NCI-H524 treated with DMSO at 0.1 percent for 48 hours (cell line): ENCODE measurements around the gene POLK.
"Not testable (repeated sequence)": the region's sequence is repeated elsewhere in the genome, so short reads cannot be mapped to it uniquely, and the experiment has no call there.

Experiments used
- DNase-seq: peaks from one replicate; lab custom pipeline; 2025; lab: John Stamatoyannopoulos, UW

Gene POLK

DNA sequence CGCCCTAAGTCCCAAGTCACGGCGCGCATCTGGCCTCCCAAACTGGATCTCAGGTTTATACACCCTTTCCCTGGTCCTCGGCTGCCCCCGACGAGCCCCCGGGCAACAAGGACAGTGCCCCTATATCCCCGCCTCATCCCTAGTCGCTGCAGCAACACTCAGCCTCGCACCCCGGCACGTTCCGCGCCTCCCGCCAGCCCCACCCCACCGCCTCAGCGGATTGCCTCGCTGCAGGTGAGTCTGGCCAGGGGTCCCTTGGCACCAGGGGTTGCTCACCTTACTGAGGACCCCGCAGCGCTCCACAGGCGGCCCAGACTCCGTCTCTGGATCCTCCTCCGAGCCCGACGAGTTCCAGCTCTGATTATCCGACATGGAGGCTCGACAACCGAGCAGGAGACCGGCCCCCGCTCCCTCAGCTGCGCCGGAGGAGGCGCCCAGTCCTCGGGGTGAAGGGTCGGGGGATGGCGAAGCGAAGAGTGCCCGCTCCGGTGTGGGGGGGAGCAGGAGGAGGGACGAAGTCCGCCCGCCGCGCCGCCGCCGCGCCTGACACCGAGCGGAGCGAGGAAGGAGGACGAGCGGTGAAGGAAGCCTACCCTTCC is 756 bp upstream of the POLK start:
- DNase-seq = no peak

DNA sequence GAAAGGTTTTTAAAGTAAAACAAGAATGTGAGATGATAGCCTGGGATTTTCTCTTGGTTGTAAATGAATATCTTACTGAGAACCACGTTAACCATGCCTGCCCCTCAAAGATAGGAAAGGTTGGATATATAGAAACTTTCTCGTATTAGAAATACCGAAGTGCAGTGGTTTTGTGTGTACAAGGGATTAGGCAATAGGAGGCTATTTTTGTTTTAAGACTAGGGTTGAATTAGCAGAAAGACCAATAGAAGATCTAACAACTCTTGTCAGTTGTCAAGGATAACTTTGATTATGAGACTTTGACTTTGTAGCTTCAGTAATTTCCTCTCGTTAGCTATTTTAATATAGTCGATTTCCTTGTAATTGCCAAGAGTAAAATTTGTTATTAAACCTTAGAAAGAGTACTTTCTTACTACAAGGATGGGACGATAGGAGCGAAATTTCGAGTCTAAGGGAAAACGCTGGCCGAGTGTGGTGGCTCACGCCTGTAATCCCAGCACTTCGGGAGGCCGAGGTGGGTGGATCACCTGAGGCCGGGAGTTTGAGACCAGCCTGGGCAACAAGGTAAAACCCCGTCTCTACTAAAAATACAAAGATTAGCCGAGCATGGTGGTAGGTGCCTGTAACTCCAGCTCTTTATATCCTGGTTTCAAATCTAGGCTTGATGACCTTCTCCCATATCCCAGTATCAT is 838 bp downstream of the POLK start:
- DNase-seq = no peak

DNA sequence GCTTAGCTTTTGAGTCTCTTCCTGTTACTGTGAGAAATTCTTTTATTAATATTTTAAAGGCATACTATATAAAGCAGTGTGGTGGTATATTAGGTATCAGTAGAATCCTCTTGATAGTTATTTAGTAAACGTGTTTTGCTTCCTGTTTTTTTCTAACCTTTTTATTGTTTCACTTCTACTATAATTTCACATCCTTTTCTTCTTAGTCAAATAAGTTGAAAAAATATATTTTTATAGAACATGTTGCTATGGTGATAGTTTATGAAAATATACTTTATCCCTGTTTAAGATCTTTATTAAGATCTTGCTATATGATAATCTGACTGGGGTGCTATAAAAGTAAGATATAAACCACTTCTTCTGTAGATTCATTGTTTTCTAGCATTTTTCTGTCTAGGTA is 2.1 kb downstream of the POLK start:
- DNase-seq = no peak

DNA sequence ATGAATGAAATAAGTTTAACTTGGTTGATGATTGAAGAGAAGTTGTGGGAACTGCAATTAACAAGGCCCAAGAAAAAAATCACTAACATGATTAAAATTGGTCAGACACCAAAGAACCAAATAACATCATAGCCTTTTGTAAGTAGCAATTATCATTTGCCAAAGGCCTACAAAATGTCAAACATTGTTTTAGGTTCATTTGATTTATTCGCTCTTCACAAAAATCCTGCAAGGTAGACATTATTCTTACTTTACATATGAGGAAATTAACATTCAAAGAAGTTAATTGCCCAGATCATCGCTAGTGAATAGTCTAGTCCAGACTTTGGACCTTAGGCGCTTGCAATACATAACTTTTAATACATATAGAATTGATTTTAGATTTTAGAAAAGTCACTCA is 2.6 kb downstream of the POLK start:
- DNase-seq = no peak

DNA sequence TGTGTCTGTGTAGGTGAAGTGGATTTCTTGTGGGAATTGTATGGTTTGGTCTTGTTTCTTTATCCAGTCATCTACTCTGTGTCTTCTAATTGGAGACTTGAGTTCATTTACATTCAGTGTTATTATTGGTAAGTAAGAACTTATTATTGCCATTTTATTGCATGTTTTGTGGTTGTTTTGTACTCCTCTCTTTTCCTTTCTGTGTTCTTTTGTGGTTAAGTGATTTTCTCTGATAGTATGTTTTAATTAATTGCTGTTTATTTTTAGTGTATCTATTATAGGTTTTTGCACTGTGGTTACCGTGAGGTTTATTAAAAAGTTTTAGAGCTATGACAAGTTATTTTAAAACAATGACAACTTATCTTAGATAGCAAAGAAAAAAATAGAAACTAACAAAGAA is 8.1 kb downstream of the POLK start:
- no peak for DNase-seq

DNA sequence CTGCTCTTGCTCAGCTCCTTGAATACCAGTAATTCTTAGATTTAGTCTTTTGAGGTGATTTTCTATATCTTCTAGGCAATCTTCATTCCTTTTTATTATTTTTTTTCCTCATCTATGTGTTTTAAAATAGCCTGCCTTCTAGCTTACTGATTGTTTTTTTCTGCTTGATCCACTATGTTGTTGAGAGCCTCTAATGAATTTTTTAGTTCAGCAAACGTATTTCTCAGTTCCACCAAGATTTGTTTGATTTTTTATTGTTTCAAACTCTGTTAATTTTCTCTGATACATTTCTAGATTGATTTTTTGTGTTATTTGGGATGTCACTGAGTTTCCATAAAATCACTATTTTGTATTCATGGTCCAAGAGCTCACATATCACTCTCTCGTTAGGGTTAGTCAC is 9.5 kb downstream of the POLK start:
- DNase-seq = no peak

DNA sequence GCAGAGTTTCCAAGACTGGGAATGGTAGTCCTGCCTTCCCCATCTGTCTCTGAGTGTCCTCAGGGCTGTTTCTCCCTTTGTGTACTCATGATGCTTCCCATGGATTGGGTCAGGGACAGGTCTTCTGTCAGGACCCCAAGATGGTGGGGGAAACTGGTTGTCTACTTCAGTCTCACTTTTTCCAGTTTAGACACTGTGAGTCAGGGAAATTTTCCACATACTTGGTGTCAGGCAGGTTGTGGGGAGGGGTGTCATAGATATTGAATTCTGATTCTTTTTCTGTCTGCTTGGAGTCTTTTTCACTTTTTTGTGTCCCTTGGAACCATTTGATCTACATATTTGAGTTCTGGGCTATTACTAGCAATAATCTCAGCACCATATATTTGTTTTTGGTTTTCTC is 10.3 kb downstream of the POLK start:
- DNase-seq = no peak

DNA sequence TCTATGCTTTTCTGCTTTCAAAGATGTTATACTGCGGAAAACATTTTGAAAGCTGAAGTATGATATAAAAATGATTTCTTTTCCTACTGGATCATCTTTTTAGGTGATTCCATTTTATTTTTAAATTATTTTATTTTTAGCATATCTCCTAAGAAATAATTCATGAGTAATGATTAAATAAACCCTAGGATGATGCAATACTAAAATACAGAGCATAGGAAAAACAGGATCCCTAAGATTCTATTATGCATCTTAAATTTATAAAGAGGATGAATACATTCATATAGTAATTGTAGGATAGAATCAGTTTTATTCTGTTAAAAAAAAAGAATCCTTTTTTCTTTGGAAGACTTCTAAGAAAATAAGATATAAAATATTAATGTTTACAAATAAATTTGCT is 10.9 kb downstream of the POLK start:
- DNase-seq = no peak

DNA sequence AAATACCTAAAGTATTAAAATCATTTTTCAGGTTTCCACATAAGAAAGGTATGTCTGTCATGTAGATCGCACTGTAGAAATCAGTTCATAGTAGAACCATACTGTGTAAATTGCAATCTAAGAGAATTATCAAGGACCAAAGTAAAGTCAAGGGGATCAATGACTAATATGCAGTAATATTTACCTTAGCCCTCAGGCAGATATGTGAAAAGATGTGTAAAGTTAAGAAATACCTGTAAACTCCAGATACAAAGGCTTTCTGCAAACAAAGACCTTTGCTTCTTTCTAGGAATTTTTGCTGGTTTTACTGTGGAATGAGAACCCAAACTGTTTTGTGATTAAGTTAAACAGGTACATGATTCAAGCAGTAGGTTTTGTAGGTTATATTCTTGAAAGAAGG is 11.6 kb downstream of the POLK start:
- no peak for DNase-seq

DNA sequence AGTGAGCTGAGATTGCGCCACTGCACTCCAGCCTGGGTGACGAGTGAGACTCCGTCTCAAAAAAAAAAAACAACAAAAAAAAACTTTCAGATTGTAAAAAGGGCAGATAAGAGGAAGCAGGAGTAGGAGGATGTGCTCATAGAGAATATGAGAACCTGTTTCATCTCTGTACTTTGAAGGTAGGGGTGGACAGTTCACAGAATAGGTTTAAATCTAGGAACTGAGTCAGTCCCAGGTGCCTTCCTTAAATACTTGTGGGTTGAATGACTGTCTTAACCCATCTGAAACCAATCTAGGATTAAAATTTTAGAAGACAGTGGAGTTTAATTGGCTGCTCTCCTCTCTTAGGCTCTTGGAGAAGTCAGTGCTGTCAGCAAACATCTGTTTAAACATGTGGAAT is 12.4 kb downstream of the POLK start:
- DNase-seq = no peak

DNA sequence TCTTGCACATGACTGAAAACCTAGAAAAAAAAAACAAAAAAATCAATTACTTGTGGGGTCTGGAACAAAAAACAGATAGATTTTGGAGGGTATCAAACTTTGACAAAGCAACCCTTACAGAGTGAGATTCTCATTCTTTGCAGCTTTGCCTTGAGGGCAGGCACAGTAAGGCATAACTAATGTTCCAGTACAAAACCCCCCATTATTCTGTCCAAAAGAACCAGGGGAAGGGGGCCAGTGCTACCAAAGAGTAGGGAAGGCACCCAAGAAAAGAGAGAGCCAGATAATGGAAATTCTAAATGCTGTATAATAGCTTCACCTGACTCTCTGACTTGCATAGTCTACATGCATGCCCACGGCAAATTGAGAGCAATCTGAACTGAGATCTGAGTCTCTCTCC is 12.9 kb downstream of the POLK start:
- no peak for DNase-seq

DNA sequence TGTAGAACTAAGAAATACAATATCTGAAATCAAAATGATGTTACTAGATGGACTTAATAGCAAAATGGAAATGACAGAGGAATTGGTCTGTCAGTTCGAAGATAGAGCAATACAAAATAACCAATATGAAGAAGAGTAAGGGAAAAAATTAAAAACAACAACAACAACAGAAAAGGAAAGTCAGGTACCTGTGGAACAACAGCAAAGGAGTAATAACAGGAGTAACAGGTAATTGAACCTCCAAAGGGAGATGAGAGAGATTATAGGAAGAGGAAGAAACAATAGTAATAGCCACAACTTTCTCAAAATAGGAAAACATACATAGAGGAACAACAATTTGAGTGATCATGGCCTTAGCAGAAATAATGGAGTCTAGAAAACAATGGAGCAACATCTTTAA is 13.7 kb downstream of the POLK start:
- no peak for DNase-seq

DNA sequence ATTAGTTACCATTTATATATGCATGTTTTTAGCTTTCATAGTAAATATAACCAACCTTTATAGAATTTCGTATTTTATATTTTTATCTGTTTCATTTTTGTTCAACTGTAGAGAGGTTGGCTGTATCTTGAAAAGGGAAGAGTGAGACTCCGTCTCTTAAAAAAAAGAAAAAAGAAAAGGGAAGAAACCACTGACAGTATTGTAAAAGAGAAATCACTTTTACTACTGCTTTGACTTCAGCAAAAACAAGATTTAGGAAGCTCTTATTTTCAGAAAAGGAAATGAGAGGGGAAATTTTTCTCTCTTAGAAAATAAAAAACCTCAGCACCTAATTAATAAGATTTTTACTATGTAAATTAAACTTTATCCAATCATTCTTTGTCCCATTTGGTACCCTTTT is 14.4 kb downstream of the POLK start:
- DNase-seq = no peak

DNA sequence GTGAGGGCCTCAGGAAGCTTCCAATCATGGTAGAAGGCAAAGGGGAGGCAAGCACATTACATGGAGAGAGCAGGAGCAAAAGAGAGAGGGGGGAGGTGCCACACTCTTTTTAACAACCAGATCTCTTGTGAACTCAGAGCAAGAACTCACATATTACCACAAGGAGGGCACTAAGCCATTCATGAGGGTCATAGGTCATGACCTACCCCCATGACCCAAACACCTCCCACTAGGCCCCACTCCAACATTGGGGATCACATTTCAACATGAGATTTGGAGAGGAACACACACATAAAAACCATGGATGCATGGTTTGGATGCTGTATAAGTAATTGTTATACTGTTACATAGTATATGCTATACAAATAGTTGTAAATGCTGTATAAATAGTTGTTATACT is 17.5 kb downstream of the POLK start:
- DNase-seq = no peak

DNA sequence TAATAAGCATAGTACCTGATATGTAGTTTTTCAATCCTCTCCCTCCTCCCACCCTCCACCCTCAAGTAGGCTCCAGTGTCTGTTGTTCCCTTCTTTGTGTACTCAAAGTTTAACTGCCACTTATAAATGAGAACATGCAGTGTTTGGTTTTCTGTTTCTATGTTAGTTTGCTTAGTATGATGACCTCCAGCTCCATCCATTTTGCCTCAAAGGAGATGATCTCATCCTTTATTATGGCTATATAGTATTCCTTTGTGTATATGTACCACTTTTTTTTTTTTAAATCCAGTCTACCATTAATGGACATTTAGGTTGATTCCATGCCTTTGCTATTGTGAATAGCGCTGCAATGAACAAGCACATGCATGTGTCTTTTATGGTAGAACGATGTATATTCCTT is 20.5 kb downstream of the POLK start:
- no peak for DNase-seq

DNA sequence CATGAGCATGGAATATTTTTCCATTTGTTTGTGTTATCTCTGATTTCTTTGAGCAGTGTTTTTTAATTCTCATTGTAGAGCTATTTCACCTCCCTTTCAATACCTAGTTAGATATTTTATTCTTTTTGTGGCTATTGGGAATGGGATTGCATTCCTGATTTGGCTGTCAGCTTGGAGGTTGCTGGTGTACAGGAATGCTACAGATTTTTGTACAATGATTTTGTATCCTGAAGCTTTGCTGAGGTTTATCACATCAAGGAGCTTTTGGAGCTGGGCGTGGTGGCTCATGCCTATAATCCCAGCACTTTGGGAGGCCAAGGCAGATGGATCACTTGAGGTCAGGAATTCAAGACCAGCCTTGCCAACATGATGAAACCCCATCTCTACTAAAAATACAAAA is 22.0 kb downstream of the POLK start:
- not testable (repeated sequence) for DNase-seq

DNA sequence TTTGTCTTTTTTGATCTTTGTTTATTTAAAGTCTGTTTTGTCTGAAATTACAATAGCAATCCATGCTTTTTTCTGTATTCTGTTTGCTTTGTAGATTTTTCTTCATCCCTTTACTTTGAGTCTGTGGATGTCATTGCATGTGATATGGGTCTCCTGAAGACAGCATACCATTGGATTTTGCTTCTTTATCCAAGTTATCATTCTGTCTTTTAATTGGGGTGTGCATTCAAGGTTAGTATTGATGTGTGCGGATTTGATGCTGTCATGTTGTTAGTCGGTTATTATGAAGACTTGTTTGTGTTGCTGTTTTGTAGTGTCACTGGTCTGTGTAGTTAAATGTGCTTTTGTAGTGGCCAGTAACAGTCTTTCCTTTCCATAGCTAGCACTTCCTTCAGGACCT is 23.0 kb downstream of the POLK start:
- no peak for DNase-seq

DNA sequence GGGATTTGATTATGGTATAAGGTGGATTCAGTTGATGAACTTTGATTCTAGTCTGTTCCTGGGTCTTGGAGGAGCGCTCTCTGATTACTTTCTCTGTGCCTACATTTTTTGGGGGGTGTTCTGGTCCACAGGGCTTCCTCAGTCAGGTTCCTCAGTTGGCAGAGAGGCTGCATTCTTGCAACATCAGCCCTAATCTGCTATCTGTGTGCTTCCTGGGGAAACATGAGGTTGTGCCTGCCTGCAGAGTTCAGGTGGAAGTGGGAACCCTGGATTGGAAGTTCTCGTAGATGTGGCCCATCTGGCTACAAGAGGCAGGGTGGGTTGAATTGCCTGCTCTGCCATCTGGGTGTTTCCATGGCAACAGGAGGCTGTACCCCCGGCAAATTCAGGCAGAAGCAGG is 24.5 kb downstream of the POLK start:
- no peak for DNase-seq

DNA sequence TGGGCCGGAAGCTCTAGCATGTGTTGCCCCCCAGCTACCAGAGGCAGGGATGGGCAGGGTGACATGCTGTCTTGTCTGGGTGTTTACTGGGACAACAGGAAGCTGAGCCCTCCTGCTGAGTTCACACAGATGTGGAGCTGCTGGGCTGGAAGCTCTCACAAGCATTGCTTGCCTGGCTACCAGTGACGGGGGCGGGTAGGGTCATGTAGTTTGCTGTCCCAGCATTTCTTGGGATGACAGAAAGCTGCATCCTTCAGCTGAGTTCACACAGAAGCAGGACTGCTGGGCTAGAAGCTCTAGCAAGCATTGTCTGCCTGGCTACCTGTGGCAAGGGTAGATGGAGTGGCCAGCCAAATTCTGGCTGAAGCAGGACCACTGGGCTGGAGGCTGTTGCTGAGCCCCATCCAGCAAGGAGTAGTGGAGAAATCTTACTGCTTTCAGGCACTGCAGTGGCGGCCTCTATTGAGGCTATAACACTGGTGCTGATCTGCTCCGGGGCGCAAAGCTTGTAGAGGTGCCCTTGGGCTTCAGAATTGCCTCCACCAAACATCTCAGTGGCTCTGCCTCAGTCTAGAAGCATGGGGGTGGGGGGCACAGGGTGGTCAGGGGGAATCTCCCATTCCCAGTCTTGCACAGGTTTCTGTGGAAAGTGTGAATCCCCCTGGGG is 25.1 kb downstream of the POLK start:
- DNase-seq = no peak

DNA sequence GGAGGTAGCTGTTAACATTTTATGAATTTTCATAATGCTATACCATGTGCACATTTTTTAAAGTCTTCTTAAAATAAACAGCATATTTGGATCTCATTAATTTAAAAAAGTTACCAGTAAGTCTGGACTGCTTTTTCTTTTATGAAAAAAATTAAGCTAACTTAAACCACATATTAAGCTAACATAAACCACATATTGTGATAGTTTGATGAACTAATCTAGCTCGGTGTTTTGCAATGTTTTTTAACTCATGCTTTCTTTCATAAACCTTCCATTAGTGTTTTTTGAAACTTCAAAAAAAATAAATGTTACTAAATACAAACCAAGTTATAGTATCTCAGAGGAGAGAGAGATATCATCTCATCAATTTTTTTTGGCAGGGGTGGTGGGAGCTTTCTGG is 26.5 kb downstream of the POLK start:
- no peak for DNase-seq

DNA sequence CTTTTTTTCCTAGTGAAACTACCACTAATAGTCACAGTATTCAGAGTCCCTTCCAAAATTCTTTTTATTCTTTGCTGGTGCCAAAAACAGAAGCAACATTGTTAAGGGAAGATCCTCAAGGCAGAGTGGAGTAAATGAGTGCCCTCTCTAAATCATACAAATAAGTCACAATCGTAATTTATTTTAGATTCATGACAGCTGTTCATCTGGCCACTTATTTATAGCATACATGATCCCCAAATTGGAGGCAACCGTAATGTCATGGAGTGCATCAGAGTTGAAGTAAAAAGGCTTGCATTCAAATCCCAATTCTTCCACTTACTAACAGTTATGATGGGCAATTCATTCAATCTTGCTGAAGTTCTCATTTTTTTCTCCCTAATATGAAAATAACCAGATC is 33.4 kb downstream of the POLK start:
- no peak for DNase-seq

DNA sequence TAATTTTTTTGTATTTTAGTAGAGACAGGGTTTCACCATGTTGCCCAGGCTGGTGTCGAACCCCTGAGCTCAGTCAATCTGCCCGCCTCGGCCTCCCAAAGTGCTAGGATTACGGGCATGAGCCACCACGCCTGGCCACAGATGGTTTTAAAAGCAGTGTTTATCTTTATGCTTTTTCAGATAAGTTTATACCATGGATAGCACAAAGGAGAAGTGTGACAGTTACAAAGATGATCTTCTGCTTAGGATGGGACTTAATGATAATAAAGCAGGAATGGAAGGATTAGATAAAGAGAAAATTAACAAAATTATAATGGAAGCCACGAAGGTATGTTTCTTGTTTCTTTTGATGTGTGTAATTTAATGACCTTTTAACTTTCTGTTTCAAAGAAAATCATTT is 35.1 kb downstream of the POLK start:
- no peak for DNase-seq

DNA sequence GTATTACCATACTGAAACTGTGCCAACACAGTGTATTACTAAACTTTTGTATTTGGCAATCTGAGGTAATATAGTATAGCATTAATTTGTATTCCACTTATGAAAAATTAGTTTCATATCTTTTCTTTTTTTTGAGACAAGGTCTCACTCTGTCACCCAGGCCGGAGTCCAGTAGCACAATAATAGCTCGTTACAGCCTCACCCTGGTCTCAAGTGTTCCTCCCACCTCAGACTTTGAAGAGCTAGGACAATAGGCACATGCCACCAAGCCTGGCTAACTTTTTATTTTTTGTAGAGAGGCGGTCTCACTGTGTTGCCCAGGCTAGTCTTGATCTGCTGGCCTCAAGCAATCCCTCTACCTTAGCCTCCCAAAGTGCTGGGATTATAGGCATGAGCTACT is 36.1 kb downstream of the POLK start:
- DNase-seq = no peak

DNA sequence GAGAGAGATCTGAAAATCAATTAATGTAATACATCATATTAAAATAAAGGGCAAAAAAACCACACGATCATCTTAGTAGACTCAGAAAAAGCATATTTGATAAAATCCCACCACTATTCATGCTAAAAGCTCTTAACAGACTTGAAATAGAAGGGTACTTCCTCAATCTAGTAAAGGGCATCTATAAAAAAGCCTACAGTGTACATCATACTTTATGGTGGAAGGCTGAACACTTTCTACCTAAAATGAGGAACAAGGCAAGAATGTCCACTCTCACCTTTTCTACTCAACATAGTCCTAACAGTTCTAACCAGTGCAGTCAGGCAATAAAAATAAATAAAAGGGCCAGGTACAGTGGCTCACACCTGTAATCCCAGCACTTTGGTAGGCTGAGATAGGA is 38.9 kb downstream of the POLK start:
- DNase-seq = no peak
